Activated CD4-positive, alpha-beta T cell treated with anti-CD3 and anti-CD28 coated beads, Interleukin-2, amount 10 ng/mL, durations not matched to agents 7 days and 5 days (primary cell): ENCODE data around the gene CPAMD8. TPM values are rescaled to one million over a fixed set of nuclear protein-coding genes. Genes with fewer than 3 reads are reported as not detected.
"Not testable (repeated sequence)": the region's sequence is repeated elsewhere in the genome, so short reads cannot be mapped to it uniquely, and the experiment has no call there.

Source experiments
- CTCF ChIA-PET: fragments of 350-600 bp; sonication (Branson Sonifier 250); formaldehyde crosslinking; loops from one replicate; lab custom pipeline; 2021; ENCODE audit warnings: antibody characterized with exemption; lab: Charles Lee
- POLR2A ChIA-PET: fragments of 350-600 bp; sonication (Branson Sonifier 250); formaldehyde crosslinking; loops from one replicate; lab custom pipeline; 2021; ENCODE audit warnings: antibody characterized with exemption; lab: Charles Lee
- DNase-seq: peaks from one replicate; pipeline ENCODE4 v3.0.0-alpha.2; 2020
- H3K27ac Mint-ChIP-seq: one replicate; pipeline ENCODE4 v1.8.0; 2021; ENCODE audit warnings: mild to moderate bottlenecking, moderate library complexity, mixed read lengths
- H3K27me3 Mint-ChIP-seq: one replicate; pipeline ENCODE4 v1.8.0; 2021; ENCODE audit warnings: mixed read lengths
- H3K36me3 Mint-ChIP-seq: one replicate; pipeline ENCODE4 v1.8.0; 2021; ENCODE audit warnings: low read depth, mixed read lengths
- H3K4me1 Mint-ChIP-seq: one replicate; pipeline ENCODE4 v1.8.0; 2021; ENCODE audit warnings: mixed read lengths
- H3K4me3 Mint-ChIP-seq: one replicate; pipeline ENCODE4 v1.8.0; 2021; ENCODE audit warnings: mild to moderate bottlenecking, moderate library complexity, mixed read lengths
- H3K9me3 Mint-ChIP-seq: one replicate; pipeline ENCODE4 v1.8.0; 2021; ENCODE audit warnings: mixed read lengths
- total RNA-seq, 2 experiments: library from RNA; stranded (reverse); gene quantifications; one replicate each; pipeline ENCODE4 v1.2.3, GENCODE V29; 2021

Gene CPAMD8
- total RNA-seq, 2 experiments from 2014 or later = 0.22 to 0.60 TPM

GRCh38 chr19:17014212-17014861 lies 12.3 kb downstream of the CPAMD8 start:
- H3K4me1 Mint-ChIP-seq, H3K27ac Mint-ChIP-seq, H3K9me3 Mint-ChIP-seq, DNase-seq, H3K4me3 Mint-ChIP-seq, H3K36me3 Mint-ChIP-seq, CTCF ChIA-PET, POLR2A ChIA-PET, H3K27me3 Mint-ChIP-seq: not testable (repeated sequence)

DNA sequence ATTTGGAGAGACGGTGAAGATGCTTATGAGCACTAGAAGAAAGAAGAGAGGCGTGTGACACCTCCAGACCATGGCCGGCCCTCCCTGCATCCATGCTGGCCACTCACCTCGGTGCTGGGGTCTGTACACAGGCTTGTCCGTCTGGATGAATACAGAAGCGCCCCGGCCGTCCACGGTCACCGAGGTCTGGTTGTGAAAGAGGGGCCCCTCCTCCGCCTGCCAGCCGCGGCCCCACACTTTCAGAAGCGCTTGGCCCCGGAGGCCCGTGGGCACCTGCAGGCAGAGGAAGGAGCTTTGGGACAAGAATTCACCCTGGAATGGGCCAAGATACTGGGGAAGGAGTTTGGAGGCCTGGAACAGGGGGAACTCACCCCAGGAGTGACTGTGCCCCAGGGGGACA lies 15.1 kb downstream of the CPAMD8 start:
- H3K27me3 Mint-ChIP-seq = no peaks in the 10 kb centered on the region
- ChIA-PET POLR2A (no interaction called here), CTCF (interaction anchor here (0.5 kb wide), 1 partner anchor 240 kb away, joined by 3 read pairs; no protein-coding TSS in a partner anchor)
- no peak overlapping the region for H3K27ac Mint-ChIP-seq
- H3K4me1 Mint-ChIP-seq = no peaks in the 10 kb centered on the region
- H3K36me3 Mint-ChIP-seq = no peaks in the 10 kb centered on the region
- no peaks in the 10 kb centered on the region for H3K9me3 Mint-ChIP-seq
- no peak for DNase-seq
- H3K4me3 Mint-ChIP-seq = no peak overlapping the region

- Mint-ChIP-seq H3K27me3 (no peaks in the 10 kb centered on the region), H3K4me1 (no peaks in the 10 kb centered on the region), H3K27ac (no peak overlapping the region), H3K9me3 (no peaks in the 10 kb centered on the region), H3K4me3 (no peak overlapping the region), H3K36me3 (no peaks in the 10 kb centered on the region)
- ChIA-PET CTCF (no interaction called here), POLR2A (no interaction called here)
- no peak for DNase-seq
Measured at GRCh38 chr19:17006579-17006978, 20.0 kb downstream of the CPAMD8 start.

DNA sequence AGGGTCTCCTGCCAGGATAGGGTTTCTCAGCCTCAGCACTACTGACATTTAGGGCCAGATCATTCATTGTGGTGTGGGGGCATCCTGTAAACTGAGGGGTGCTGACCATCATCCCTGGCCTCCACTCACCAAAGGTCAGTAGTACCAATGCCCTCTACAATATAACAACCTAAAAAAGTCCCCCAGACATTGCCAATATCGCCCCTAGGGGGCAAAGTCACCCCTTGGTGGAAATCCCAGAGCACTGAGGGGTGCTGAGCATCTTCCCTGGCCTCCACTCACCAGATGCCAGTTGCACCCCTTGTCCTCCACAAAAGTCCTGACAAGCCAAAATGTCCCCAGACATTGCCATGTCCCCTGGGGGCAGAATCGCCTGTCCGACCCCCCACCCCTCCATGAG lies 21.6 kb downstream of the CPAMD8 start:
- Mint-ChIP-seq H3K27ac (no peak overlapping the region), H3K4me3 (no peak overlapping the region), H3K36me3 (no peaks in the 10 kb centered on the region), H3K27me3 (no peaks in the 10 kb centered on the region), H3K9me3 (no peaks in the 10 kb centered on the region), H3K4me1 (no peaks in the 10 kb centered on the region)
- ChIA-PET POLR2A (interaction anchor here (0.6 kb wide), 1 partner anchor 1006 kb away, joined by 3 read pairs; no protein-coding TSS in a partner anchor), CTCF (no interaction called here)
- DNase-seq = no peak

- ChIA-PET CTCF (no interaction called here), POLR2A (no interaction called here)
- Mint-ChIP-seq H3K9me3 (no peaks in the 10 kb centered on the region), H3K4me1 (no peaks in the 10 kb centered on the region), H3K27me3 (no peaks in the 10 kb centered on the region), H3K36me3 (no peaks in the 10 kb centered on the region), H3K27ac (no peak overlapping the region), H3K4me3 (no peak overlapping the region)
- no peak for DNase-seq
Measured at GRCh38 chr19:17004386-17004785, 22.2 kb downstream of the CPAMD8 start.

DNA sequence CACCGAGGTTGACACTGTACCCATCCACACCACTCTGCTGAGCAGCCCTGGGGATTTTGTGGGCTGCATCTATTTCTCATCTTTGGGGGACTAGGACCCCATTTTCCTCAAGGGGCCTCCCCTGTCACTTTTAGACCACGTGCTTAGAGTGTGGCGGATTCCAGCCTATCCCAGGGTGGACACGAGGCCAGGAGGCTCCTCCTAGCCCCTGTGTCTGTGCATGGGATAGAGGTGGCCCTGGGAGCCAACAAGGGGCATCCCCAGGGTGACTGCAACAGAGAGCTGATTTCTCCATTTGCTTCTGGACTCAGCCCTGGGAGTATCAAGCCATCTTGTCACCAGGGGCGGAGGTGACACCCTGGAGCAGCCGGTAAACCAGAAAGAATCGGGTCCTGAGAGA lies 24.2 kb downstream of the CPAMD8 start:
- no peak for DNase-seq
- Mint-ChIP-seq H3K36me3 (no peaks in the 10 kb centered on the region), H3K27me3 (no peaks in the 10 kb centered on the region), H3K9me3 (peaks cover 9% of the 10 kb centered on the region), H3K27ac (no peak overlapping the region), H3K4me3 (no peak overlapping the region), H3K4me1 (no peaks in the 10 kb centered on the region)
- ChIA-PET POLR2A (no interaction called here), CTCF (no interaction called here)

- no peak overlapping the region for H3K27ac Mint-ChIP-seq
- CTCF ChIA-PET = no interaction called here
- no peaks in the 10 kb centered on the region for H3K4me1 Mint-ChIP-seq
- POLR2A ChIA-PET = no interaction called here
- H3K9me3 Mint-ChIP-seq = peaks cover 9% of the 10 kb centered on the region
- no peak overlapping the region for H3K4me3 Mint-ChIP-seq
- no peaks in the 10 kb centered on the region for H3K36me3 Mint-ChIP-seq
- DNase-seq = no peak
- H3K27me3 Mint-ChIP-seq = no peaks in the 10 kb centered on the region
Measured at GRCh38 chr19:17001603-17002183, 24.9 kb downstream of the CPAMD8 start.

GRCh38 chr19:16998635-16999194 lies 27.9 kb downstream of the CPAMD8 start:
- Mint-ChIP-seq H3K9me3 (peaks cover 9% of the 10 kb centered on the region), H3K36me3 (no peaks in the 10 kb centered on the region), H3K27me3 (no peaks in the 10 kb centered on the region), H3K27ac (no peak overlapping the region), H3K4me3 (no peak overlapping the region), H3K4me1 (no peaks in the 10 kb centered on the region)
- POLR2A ChIA-PET = no interaction called here
- CTCF ChIA-PET = no interaction called here
- no peak for DNase-seq

DNA sequence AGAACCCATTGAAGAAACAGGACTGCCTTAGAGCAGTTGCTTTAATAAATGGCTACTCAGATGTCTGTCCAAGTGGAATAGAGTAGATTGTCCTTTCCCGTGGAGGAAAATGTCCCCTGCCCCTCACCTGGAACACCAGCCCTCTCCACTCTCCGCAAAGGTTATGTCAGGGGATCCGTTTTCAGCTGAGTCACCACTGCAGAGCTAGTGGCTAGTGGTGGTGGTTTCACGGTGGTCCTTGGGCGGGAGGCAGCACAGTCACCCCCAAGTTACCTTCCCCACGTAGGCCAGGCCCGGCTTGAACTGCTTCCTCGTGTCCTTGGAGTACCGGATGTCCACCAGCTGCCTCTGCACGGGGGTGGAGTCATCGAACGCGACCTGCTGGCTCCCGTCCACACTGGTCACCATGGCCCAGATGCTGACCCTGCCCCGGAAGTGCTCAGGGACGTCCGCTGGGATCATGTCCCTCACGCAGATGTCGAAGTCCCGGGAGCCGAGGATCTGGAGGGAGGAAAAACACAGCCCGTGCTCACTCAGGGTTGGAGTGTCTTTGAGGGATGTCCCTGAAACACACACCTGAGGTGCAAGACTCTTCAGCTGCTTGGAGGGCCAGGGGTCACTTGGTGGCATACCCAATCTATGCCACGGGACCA lies 29.6 kb downstream of the CPAMD8 start:
- H3K4me3 Mint-ChIP-seq, POLR2A ChIA-PET, H3K36me3 Mint-ChIP-seq, H3K9me3 Mint-ChIP-seq, H3K27me3 Mint-ChIP-seq, H3K27ac Mint-ChIP-seq, DNase-seq, H3K4me1 Mint-ChIP-seq, CTCF ChIA-PET: not testable (repeated sequence)

GRCh38 chr19:16988661-16989060 lies 37.9 kb downstream of the CPAMD8 start:
- H3K36me3 Mint-ChIP-seq = no peaks in the 10 kb centered on the region
- H3K9me3 Mint-ChIP-seq = peaks cover 3% of the 10 kb centered on the region
- no peaks in the 10 kb centered on the region for H3K27me3 Mint-ChIP-seq
- no peak overlapping the region for H3K27ac Mint-ChIP-seq
- CTCF ChIA-PET = interaction anchor here (0.6 to 0.7 kb wide), 2 partner anchors 196 to 216 kb away, joined by 3 read pairs; no protein-coding TSS in a partner anchor
- no peak for DNase-seq
- no peaks in the 10 kb centered on the region for H3K4me1 Mint-ChIP-seq
- POLR2A ChIA-PET = no interaction called here
- H3K4me3 Mint-ChIP-seq = no peak overlapping the region

- Mint-ChIP-seq H3K4me3 (no peak overlapping the region), H3K4me1 (no peaks in the 10 kb centered on the region), H3K9me3 (peaks cover 3% of the 10 kb centered on the region), H3K36me3 (no peaks in the 10 kb centered on the region), H3K27ac (no peak overlapping the region), H3K27me3 (no peaks in the 10 kb centered on the region)
- DNase-seq = no peak
- POLR2A ChIA-PET = no interaction called here
- CTCF ChIA-PET = no interaction called here
Measured at GRCh38 chr19:16985403-16985802, 41.2 kb downstream of the CPAMD8 start.

DNA sequence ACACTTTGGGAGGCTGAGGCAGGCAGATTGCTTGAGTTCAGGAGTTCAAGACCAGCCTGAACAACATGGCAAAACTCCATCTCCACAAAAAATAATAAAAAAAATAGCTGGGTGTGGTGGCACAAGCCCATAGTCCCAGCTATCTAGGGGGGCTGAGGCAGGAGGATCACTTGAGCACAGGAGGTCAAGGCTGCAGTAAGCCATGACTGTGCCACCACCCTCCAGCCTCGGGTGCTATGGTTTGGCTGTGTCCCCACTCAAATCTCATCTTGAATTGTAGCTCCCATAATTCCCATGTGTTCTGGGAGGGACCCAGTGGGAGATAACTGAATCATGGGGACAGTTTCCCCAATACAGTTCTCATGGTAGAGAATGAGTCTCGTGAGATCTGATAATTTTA lies 44.0 kb downstream of the CPAMD8 start:
- H3K36me3 Mint-ChIP-seq, H3K27ac Mint-ChIP-seq, CTCF ChIA-PET, H3K4me3 Mint-ChIP-seq, H3K4me1 Mint-ChIP-seq, POLR2A ChIA-PET, H3K27me3 Mint-ChIP-seq, DNase-seq: not testable (repeated sequence)
- peaks cover 15% of the 10 kb centered on the region for H3K9me3 Mint-ChIP-seq
